Vagina (tissue), 2 donors: ENCODE results near the gene SERPINB8. TPM values are rescaled to one million over a fixed set of nuclear protein-coding genes. Genes with fewer than 3 reads are reported as not detected.

Experiments
- DNase-seq, 2 donors: peaks; one replicate each; pipeline ENCODE4 v3.0.0-alpha.2; 2017; ENCODE audit errors: extremely low spot score in 2 of 2
- H3K27ac ChIP-seq: fragments of 200-600 bp; sonication (generic); one replicate; pipeline ENCODE4 v1.5.1; 2019
- H3K27me3 ChIP-seq: fragments of 200-600 bp; sonication (generic); one replicate; pipeline ENCODE4 v1.5.1; 2019
- H3K36me3 ChIP-seq, 2 donors: fragments of 200-600 bp; sonication (generic); one replicate each; pipeline ENCODE4 v1.5.1; 2017 to 2019
- H3K4me1 ChIP-seq: fragments of 200-600 bp; sonication (generic); one replicate; pipeline ENCODE4 v1.5.1; 2019
- H3K4me3 ChIP-seq, 2 donors: fragments of 200-600 bp; sonication (generic); 1 replicate in 1 of 2; 2 replicates in 1 of 2; pipeline ENCODE4 v1.5.1; 2016 to 2019
- H3K9me3 ChIP-seq: fragments of 200-600 bp; sonication (generic); one replicate; pipeline ENCODE4 v1.5.1; 2019
- POLR2A ChIP-seq, 2 donors: fragments of 450-650 bp; IDR thresholded peaks; one replicate each; pipeline ENCODE4 v1.6.1; 2017; ENCODE audit warnings: antibody characterized with exemption in 2 of 2, mild to moderate bottlenecking in 2 of 2, moderate library complexity in 2 of 2
- POLR2AphosphoS5 ChIP-seq, 2 donors: sonication (generic); formaldehyde crosslinking; IDR thresholded peaks; one replicate each; pipeline ENCODE4 v1.9.0; 2017; ENCODE audit warnings: antibody characterized with exemption in 2 of 2, mild to moderate bottlenecking in 2 of 2, low read depth in 1 of 2; ENCODE audit not compliant: insufficient read depth in 1 of 2
- intact Hi-C: fragments of 100-400 bp; cut with DNase I; formaldehyde crosslinking; loops from one replicate; pipeline ENCODE4 v1.15.1; 2023
- total RNA-seq: library from RNA; depleted of rRNA; stranded (reverse); fragments of >200 nt; gene quantifications from one replicate; pipeline ENCODE4 v1.2.3, GENCODE V29; 2016
- TF ChIP-seq, protein P1 (sequence below), 3 experiments: fragments of 450-650 bp in 2 of 3; fragments of 200-600 bp in 1 of 3; sonication (generic) in 1 of 3; IDR thresholded peaks; one replicate each; pipeline ENCODE4 v1.5.1; 2017 to 2019; ENCODE audit warnings: antibody characterized with exemption in 3 of 3, mild to moderate bottlenecking in 2 of 3, moderate library complexity in 2 of 3

Gene SERPINB8
- total RNA-seq, 1 donor from 2014 or later: 18.7 TPM

DNA sequence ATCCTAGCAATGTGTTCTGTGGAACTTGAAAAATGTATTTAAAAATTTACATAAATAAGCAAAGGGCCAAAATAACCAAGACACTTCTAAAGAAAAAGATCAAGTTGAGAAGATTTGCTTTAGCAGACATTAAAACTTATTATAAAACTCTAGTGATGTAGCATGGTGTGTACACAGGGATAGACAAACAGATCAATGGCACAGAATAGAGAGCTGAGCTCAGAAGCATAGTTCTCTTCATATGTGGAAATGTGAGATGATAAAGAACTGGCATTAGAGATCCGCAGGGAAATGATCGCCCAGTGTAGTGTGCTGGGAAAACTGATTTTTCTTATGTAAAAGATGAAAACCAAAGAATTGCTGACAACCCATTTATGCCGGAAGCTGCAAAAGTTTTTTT is 39.4 kb downstream of the SERPINB8 start:
- no peak for DNase-seq
- no peaks in the 10 kb centered on the region for H3K4me1 ChIP-seq
- H3K9me3 ChIP-seq: no peaks in the 10 kb centered on the region
- intact Hi-C loops: no loop called here
- H3K27ac ChIP-seq: no peak overlapping the region
- H3K27me3 ChIP-seq: no peaks in the 10 kb centered on the region
- TF ChIP-seq POLR2A (IDR thresholded peaks at IDR 0.05): no peak
- TF ChIP-seq, protein P1, sequence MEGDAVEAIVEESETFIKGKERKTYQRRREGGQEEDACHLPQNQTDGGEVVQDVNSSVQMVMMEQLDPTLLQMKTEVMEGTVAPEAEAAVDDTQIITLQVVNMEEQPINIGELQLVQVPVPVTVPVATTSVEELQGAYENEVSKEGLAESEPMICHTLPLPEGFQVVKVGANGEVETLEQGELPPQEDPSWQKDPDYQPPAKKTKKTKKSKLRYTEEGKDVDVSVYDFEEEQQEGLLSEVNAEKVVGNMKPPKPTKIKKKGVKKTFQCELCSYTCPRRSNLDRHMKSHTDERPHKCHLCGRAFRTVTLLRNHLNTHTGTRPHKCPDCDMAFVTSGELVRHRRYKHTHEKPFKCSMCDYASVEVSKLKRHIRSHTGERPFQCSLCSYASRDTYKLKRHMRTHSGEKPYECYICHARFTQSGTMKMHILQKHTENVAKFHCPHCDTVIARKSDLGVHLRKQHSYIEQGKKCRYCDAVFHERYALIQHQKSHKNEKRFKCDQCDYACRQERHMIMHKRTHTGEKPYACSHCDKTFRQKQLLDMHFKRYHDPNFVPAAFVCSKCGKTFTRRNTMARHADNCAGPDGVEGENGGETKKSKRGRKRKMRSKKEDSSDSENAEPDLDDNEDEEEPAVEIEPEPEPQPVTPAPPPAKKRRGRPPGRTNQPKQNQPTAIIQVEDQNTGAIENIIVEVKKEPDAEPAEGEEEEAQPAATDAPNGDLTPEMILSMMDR (IDR thresholded peaks at IDR 0.05): no peak
- no peak for TF ChIP-seq POLR2AphosphoS5 (IDR thresholded peaks at IDR 0.05; ENCODE audit: insufficient read depth in 1 of 2, low read depth in 1 of 2)
- no peak overlapping the region for H3K4me3 ChIP-seq
- no peaks in the 10 kb centered on the region for H3K36me3 ChIP-seq

DNA sequence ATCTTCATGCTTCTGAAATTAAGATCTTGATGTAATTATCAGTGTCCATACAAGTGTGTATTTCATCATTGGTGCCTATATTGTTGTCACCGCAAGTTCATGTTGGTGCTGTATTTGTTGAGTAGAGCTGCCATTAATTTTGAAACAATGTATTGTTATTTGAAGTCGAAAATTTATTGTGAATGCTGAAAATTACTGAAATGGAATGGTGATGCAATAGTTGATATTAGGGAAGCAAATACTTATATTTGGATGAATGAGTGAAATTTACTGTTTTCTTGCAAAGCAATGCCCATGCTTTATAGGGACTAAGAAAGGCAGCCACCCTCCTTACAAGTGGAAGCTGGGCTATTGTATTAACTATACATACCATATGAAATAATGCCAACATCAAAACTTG is 41.6 kb downstream of the SERPINB8 start:
- H3K27me3 ChIP-seq: no peaks in the 10 kb centered on the region
- H3K4me1 ChIP-seq: no peaks in the 10 kb centered on the region
- no peak for DNase-seq
- intact Hi-C loops: no loop called here
- no peaks in the 10 kb centered on the region for H3K9me3 ChIP-seq
- TF ChIP-seq, protein P1 (IDR thresholded peaks at IDR 0.05): no peak
- TF ChIP-seq POLR2AphosphoS5 (IDR thresholded peaks at IDR 0.05; ENCODE audit: insufficient read depth in 1 of 2, low read depth in 1 of 2) (no peak), POLR2A (IDR thresholded peaks at IDR 0.05) (no peak)
- H3K27ac ChIP-seq: no peak overlapping the region
- H3K36me3 ChIP-seq: no peaks in the 10 kb centered on the region
- no peak overlapping the region for H3K4me3 ChIP-seq

DNA sequence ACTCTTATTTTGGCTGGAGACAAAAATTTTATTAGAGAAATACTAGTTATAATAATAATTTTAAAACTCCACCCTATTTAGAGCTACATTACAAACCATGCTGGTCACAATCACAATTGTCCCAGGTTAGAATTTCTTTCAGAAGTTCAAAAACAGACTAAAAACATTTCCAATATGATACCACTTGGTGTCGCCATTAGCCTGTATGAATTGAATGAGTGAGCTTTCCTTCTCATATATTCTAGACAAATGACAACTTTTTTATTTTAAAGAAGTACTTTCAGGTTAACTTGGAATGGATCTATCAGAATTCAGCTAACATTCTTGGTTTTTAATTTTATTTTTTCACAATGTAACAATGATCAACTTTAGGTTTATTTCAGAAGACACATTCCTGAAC is 48.0 kb downstream of the SERPINB8 start:
- Histone ChIP-seq H3K4me3 (no peak overlapping the region), H3K4me1 (no peaks in the 10 kb centered on the region), H3K9me3 (no peaks in the 10 kb centered on the region), H3K27me3 (no peaks in the 10 kb centered on the region), H3K27ac (no peak overlapping the region), H3K36me3 (no peaks in the 10 kb centered on the region)
- intact Hi-C loops: no loop called here
- DNase-seq: no peak
- TF ChIP-seq, protein P1 (IDR thresholded peaks at IDR 0.05): no peak
- no peak for TF ChIP-seq POLR2A (IDR thresholded peaks at IDR 0.05)
- no peak for TF ChIP-seq POLR2AphosphoS5 (IDR thresholded peaks at IDR 0.05; ENCODE audit: insufficient read depth in 1 of 2, low read depth in 1 of 2)

DNA sequence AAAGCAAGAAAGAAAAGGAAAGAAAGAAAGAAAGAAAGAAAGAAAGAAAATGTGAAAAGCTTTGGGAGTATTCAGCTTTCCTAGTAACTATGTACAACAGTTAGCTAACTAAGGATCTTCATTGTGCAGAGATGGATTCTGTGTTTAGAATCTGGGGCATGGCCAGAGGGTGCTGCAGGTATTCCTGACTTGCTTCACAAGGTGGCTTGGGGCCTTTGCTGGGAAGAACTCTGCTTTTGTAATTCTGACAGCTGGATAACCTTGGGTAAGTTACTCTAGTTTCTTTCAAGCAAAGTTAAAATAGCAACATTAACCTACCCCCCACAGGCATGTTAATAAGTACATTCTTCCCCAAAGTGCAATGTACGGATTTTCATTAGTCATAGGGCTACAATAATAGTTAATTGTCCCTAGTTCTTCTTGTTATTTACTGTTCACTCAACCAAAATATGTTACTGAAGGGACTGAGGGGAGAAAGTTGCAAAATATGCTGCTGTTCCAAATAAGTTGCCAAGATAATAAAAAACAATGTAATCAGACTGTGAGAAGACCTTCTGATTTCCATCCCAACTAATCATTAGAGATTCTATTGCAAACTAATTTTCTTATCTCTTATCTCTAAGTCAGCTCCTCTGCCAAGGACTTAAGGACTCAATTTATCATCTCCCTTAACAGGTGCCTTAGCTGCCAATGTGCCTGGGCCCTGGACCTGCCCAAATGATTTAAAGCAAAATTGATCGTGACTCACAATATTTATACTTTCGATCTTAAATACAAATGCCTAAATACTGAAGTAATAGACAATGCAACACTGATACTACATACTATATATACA is 50.3 kb downstream of the SERPINB8 start:
- no peaks in the 10 kb centered on the region for H3K27me3 ChIP-seq
- H3K9me3 ChIP-seq: no peaks in the 10 kb centered on the region
- H3K36me3 ChIP-seq: no peaks in the 10 kb centered on the region
- DNase-seq: no peak
- H3K4me1 ChIP-seq: no peaks in the 10 kb centered on the region
- no peak overlapping the region for H3K4me3 ChIP-seq
- TF ChIP-seq POLR2AphosphoS5 (IDR thresholded peaks at IDR 0.05; ENCODE audit: insufficient read depth in 1 of 2, low read depth in 1 of 2) (no peak), POLR2A (IDR thresholded peaks at IDR 0.05) (no peak)
- TF ChIP-seq, protein P1 (IDR thresholded peaks at IDR 0.05): no peak
- no peak overlapping the region for H3K27ac ChIP-seq
- intact Hi-C loops: no loop called here

DNA sequence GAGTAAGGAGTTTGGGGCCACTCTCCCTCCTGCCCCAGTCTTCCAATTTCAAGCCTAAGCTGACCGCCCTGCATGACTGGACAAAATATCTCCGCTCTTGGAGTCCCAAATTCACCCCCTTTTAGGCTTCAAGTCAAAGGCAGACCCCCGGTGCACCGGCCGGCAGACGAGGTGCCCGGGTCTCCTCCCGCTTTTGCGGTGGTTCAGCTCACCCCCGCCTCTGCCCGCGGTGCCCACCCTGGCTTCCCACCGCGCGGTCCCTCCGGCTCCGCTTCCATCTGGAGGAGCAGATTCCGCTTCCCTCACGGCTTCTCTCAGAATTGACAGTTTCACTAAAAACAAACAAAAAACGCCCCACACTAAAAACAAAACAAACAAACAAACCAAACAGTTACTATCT is 56.5 kb downstream of the SERPINB8 start:
- no peak for DNase-seq
- no peaks in the 10 kb centered on the region for H3K36me3 ChIP-seq
- H3K27me3 ChIP-seq: no peaks in the 10 kb centered on the region
- TF ChIP-seq, protein P1 (IDR thresholded peaks at IDR 0.05): no peak
- TF ChIP-seq POLR2AphosphoS5 (IDR thresholded peaks at IDR 0.05; ENCODE audit: insufficient read depth in 1 of 2, low read depth in 1 of 2): no peak
- TF ChIP-seq POLR2A (IDR thresholded peaks at IDR 0.05): no peak
- no peaks in the 10 kb centered on the region for H3K4me1 ChIP-seq
- intact Hi-C loops: no loop called here
- H3K27ac ChIP-seq: no peak overlapping the region
- H3K4me3 ChIP-seq: no peak overlapping the region
- no peaks in the 10 kb centered on the region for H3K9me3 ChIP-seq
